GM19240 (cell line): ENCODE data around the gene FLT4.

Source experiments
- DNase-seq: peaks from one replicate; pipeline ENCODE4 v3.0.0; 2011; ENCODE audit warnings: low spot score; ENCODE audit not compliant: insufficient read length

The FLT4 gene

GRCh38 chr5:180627386-180628120 lies 21.8 kb downstream of the FLT4 start:
- DNase-seq, result no peak

GRCh38 chr5:180626661-180627385 lies 22.6 kb downstream of the FLT4 start:
- no peak for DNase-seq

- no peak for DNase-seq
These were observed 23.4 kb downstream of the FLT4 start for GRCh38 chr5:180625791-180626660.

GRCh38 chr5:180625125-180625790 lies 24.1 kb downstream of the FLT4 start:
- no peak for DNase-seq

GRCh38 chr5:180624587-180624986 lies 24.8 kb downstream of the FLT4 start:
- DNase-seq, result no peak

GRCh38 chr5:180623844-180624243 lies 25.6 kb downstream of the FLT4 start:
- DNase-seq, result no peak

- DNase-seq, result no peak
These were observed 26.0 kb downstream of the FLT4 start for GRCh38 chr5:180623411-180623834.

- no peak for DNase-seq
These were observed 26.5 kb downstream of the FLT4 start for GRCh38 chr5:180622910-180623309.

GRCh38 chr5:180621311-180621710 lies 28.1 kb downstream of the FLT4 start:
- DNase-seq, result no peak

GRCh38 chr5:180620014-180620413 lies 29.4 kb downstream of the FLT4 start:
- no peak for DNase-seq

GRCh38 chr5:180619563-180619915 lies 29.9 kb downstream of the FLT4 start:
- no peak for DNase-seq

GRCh38 chr5:180618829-180619562 lies 30.4 kb downstream of the FLT4 start:
- no peak for DNase-seq

GRCh38 chr5:180618487-180618828 lies 30.9 kb downstream of the FLT4 start:
- DNase-seq, result no peak

- DNase-seq, result no peak
These were observed 35.6 kb downstream of the FLT4 start for GRCh38 chr5:180613814-180614188.

GRCh38 chr5:180613188-180613813 lies 36.1 kb downstream of the FLT4 start:
- no peak for DNase-seq

GRCh38 chr5:180612683-180613082 lies 36.7 kb downstream of the FLT4 start:
- DNase-seq, result no peak

- DNase-seq, result no peak
These were observed 38.1 kb downstream of the FLT4 start for GRCh38 chr5:180611140-180611850.

- no peak for DNase-seq
These were observed 39.4 kb downstream of the FLT4 start for GRCh38 chr5:180609817-180610550.

GRCh38 chr5:180609386-180609785 lies 40.0 kb downstream of the FLT4 start:
- DNase-seq, result no peak
